ENCODE results near the gene PARK7.

GRCh38 chr1:7989762-7990428, 28.4 kb downstream of the PARK7 start:
- TF ChIP-seq CTCF (IDR thresholded peaks at IDR 0.05) (no peak), CEBPB (IDR thresholded peaks at IDR 0.05) (no peak), RAD21 (conservative IDR thresholded peaks at IDR 0.05 in 1 of 2, IDR thresholded peaks at IDR 0.05 in 1 of 2) (no peak), HMGXB4 (CRISPR knock-in tag; IDR thresholded peaks at IDR 0.05; ENCODE audit: borderline replicate concordance) (no peak), EP300 (IDR thresholded peaks at IDR 0.05) (no peak), POLR2A (IDR thresholded peaks at IDR 0.05; ENCODE audit: low read length) (no peak), MAFK (IDR thresholded peaks at IDR 0.05; ENCODE audit: partially characterized antibody) (no peak), MAX (IDR thresholded peaks at IDR 0.05) (no peak), EHMT2 (IDR thresholded peaks at IDR 0.05; ENCODE audit: low read depth) (no peak), HDAC2 (IDR thresholded peaks at IDR 0.05) (no peak), PHF8 (IDR thresholded peaks at IDR 0.05; ENCODE audit: borderline replicate concordance, low read depth) (no peak)

Measured in A549 (cell line).